Bronchial smooth muscle cell (primary cell): ENCODE data around the gene MAP2K6. TPM values are rescaled to one million over a fixed set of nuclear protein-coding genes. Genes with fewer than 3 reads are reported as not detected.

Experiments
- total RNA-seq: library from RNA; depleted of rRNA; stranded (reverse); fragments of >200 nt; gene quantifications from 2 replicates; pipeline ENCODE4 v1.2.1, GENCODE V29; 2014

MAP2K6 gene
- total RNA-seq: 3.0 and 3.3 TPM in 2 replicates

DNA sequence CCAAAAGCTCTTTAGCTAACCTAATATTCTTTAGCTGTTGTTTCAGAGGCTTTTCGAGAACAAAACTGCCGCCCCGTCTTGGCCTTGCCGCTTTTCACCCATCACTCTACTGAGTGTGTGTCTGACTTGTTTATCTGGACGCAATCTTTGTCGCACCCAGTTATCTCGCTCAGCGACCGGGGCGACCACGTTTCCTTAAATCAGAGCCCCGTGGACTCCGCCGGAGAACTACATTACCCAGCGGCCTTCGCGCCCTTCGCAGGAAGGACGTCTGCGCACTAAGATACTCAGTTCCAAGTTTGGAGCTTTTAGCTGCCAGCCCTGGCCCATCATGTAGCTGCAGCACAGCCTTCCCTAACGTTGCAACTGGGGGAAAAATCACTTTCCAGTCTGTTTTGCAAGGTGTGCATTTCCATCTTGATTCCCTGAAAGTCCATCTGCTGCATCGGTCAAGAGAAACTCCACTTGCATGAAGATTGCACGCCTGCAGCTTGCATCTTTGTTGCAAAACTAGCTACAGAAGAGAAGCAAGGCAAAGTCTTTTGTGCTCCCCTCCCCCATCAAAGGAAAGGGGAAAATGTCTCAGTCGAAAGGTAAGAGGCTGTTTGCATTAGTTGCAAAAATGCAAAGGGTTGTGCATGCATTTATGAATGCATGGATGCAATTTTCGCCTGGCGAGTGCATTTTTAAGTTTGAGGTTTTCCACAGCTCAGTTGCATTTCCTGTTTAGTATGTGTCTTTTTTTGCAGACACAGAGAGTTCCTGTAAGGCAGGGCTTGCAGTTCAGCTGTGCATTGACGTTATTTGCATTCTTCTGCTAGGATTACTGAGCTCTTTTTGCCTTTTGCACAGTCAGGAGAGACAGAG is at the start of gene MAP2K6:
MAP2K6 (plus strand) TSS at position 290 of the 867 bp plus-strand sequence; CDS start at position 578, 288 bp downstream.

Other genes with a start within 250 kb of the MAP2K6 start
- gene ABCA10, start 185.9 kb upstream of the MAP2K6 start, total RNA-seq: 5.2 and 5.6 TPM in 2 replicates
- 13.6 and 15.4 TPM in 2 replicates for gene ABCA5, start 87.6 kb upstream of the MAP2K6 start, total RNA-seq